ENCODE measurements around the gene SULF2. TPM values are rescaled to one million over a fixed set of nuclear protein-coding genes. Genes with fewer than 3 reads are reported as not detected.
A peak's percentile ranks its signal among the peaks of the same experiment; 100 is the strongest.

Gene SULF2
- total RNA-seq, 1 experiment from 2014 or later, result 13.0 TPM

GRCh38 chr20:47610247-47610944 is 174.9 kb downstream of the SULF2 start:
- Histone ChIP-seq H3K4me2 (ENCODE audit: low read length) (peak overlapping the region; percentile 61), H4K20me1 (ENCODE audit: insufficient read depth) (no peaks in the 10 kb centered on the region), H3K4me3 (replicated peaks in 1 of 2; ENCODE audit: low read depth in 1 of 2, low read length in 2 of 2) (peak overlapping the region in 1 of 2 experiments; percentile 23; a peak in 1 of 4 replicates), H2AFZ (ENCODE audit: low read depth, low read length, poor library complexity, severe bottlenecking) (no peak overlapping the region), H3K9me2 (ENCODE audit: insufficient read depth) (no peaks in the 10 kb centered on the region), H3K36me3 (ENCODE audit: control insufficient read depth in 1 of 2, insufficient read depth in 2 of 2, low read length in 2 of 2) (no peaks in the 10 kb centered on the region), H3K27ac (ENCODE audit: low read depth, low read length) (peak overlapping the region; percentile 16; the same call in 1 of the 2 replicates), H3K27me3 (ENCODE audit: insufficient read depth, low read length) (no peaks in the 10 kb centered on the region), H3K9ac (ENCODE audit: low read length) (peak overlapping the region; percentile 45), H3K79me2 (ENCODE audit: insufficient read depth, low read length) (peaks cover 8% of the 10 kb centered on the region), H3K4me1 (ENCODE audit: control insufficient read depth in 1 of 2, insufficient read depth in 2 of 2, low read length in 2 of 2) (peaks cover 15 to 23% of the 10 kb centered on the region in 2 experiments), H3K9me3 (ENCODE audit: control insufficient read depth in 1 of 2, insufficient read depth in 1 of 2, low read depth in 1 of 2, low read length in 2 of 2) (no peaks in the 10 kb centered on the region)
- BruUV-seq (replicated peaks), result no TSS peak
- ATAC-seq, result peak; percentile 90
- peak; percentile 71 for DNase-seq (ENCODE audit: low read depth, low spot score)
- TF ChIP-seq SP1 (IDR thresholded peaks at IDR 0.05; ENCODE audit: low read depth) (peak; percentile 60), CBX3 (IDR thresholded peaks at IDR 0.05; ENCODE audit: low read depth) (0 out of 2 replicates have a peak, but pooled peaks have one; percentile 59), SRF (IDR thresholded peaks at IDR 0.05; ENCODE audit: low read depth) (no peak), JUND (IDR thresholded peaks at IDR 0.05) (peak; percentile 83), FOSL1 (IDR thresholded peaks at IDR 0.05; ENCODE audit: low read depth) (peak; percentile 84), RAD21 (IDR thresholded peaks at IDR 0.05; ENCODE audit: low read depth) (no peak; the same call in 1 of the 2 replicates)
- TF ChIP-seq, protein P1, sequence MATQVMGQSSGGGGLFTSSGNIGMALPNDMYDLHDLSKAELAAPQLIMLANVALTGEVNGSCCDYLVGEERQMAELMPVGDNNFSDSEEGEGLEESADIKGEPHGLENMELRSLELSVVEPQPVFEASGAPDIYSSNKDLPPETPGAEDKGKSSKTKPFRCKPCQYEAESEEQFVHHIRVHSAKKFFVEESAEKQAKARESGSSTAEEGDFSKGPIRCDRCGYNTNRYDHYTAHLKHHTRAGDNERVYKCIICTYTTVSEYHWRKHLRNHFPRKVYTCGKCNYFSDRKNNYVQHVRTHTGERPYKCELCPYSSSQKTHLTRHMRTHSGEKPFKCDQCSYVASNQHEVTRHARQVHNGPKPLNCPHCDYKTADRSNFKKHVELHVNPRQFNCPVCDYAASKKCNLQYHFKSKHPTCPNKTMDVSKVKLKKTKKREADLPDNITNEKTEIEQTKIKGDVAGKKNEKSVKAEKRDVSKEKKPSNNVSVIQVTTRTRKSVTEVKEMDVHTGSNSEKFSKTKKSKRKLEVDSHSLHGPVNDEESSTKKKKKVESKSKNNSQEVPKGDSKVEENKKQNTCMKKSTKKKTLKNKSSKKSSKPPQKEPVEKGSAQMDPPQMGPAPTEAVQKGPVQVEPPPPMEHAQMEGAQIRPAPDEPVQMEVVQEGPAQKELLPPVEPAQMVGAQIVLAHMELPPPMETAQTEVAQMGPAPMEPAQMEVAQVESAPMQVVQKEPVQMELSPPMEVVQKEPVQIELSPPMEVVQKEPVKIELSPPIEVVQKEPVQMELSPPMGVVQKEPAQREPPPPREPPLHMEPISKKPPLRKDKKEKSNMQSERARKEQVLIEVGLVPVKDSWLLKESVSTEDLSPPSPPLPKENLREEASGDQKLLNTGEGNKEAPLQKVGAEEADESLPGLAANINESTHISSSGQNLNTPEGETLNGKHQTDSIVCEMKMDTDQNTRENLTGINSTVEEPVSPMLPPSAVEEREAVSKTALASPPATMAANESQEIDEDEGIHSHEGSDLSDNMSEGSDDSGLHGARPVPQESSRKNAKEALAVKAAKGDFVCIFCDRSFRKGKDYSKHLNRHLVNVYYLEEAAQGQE (IDR thresholded peaks at IDR 0.05; ENCODE audit: low read depth), result no peak
- TF ChIP-seq, protein P2, sequence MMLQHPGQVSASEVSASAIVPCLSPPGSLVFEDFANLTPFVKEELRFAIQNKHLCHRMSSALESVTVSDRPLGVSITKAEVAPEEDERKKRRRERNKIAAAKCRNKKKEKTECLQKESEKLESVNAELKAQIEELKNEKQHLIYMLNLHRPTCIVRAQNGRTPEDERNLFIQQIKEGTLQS (IDR thresholded peaks at IDR 0.05), result 0 out of 2 replicates have a peak, but pooled peaks have one; percentile 30
- ChIA-PET POLR2A (interaction anchor here (1.2 to 1.7 kb wide), 3 partner anchors 9 to 218 kb away, joined by 4 read pairs; partner anchors contain the start of gene NCOA3), RAD21 (ENCODE audit: low non-redundant PET in 1 of 2, low total read pairs in 2 of 2, uncharacterized antibody in 2 of 2, unreplicated experiment in 2 of 2) (no interaction called here), CTCF (interaction anchor here (1.9 to 2.0 kb wide), 2 partner anchors 10 to 226 kb away, joined by 8 read pairs; no protein-coding TSS in a partner anchor)
- intact Hi-C loops (cut with micrococcal nuclease), result no loop called here
